ENCODE results near the gene FOXI1.
"Not testable (repeated sequence)": the region's sequence is repeated elsewhere in the genome, so short reads cannot be mapped to it uniquely, and the experiment has no call there.

DNA sequence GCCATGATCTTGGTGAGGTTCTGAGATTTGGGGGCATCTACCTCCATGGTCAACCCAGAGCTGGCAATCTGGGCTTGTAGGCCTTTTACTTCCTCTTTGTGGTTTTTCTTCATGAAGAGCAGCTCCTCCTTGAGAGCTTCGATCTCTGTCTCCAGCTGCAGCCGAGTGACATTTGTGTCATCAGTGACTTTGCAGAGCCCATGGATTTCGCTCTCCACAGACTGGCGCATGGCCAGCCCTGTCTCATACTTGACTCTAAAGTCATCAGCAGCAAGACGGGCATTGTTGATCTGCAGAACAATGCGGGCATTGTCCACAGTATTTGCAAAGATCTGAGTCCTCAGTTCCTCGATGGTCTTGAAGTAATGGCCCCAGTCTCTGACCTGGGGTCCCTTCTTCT is 35.5 kb downstream of the FOXI1 start:
- not testable (repeated sequence) for TF ChIP-seq POLR2A, POLR2AphosphoS5 (IDR thresholded peaks at IDR 0.05)
